Putamen (tissue), 1 donor: ENCODE results near the gene FEZ2.
"Not testable (repeated sequence)": the region's sequence is repeated elsewhere in the genome, so short reads cannot be mapped to it uniquely, and the experiment has no call there.

Source experiments
- DNase-seq: peaks from one replicate; pipeline ENCODE4 v3.0.0-alpha.2; 2016; ENCODE audit warnings: low spot score

Gene FEZ2

DNA sequence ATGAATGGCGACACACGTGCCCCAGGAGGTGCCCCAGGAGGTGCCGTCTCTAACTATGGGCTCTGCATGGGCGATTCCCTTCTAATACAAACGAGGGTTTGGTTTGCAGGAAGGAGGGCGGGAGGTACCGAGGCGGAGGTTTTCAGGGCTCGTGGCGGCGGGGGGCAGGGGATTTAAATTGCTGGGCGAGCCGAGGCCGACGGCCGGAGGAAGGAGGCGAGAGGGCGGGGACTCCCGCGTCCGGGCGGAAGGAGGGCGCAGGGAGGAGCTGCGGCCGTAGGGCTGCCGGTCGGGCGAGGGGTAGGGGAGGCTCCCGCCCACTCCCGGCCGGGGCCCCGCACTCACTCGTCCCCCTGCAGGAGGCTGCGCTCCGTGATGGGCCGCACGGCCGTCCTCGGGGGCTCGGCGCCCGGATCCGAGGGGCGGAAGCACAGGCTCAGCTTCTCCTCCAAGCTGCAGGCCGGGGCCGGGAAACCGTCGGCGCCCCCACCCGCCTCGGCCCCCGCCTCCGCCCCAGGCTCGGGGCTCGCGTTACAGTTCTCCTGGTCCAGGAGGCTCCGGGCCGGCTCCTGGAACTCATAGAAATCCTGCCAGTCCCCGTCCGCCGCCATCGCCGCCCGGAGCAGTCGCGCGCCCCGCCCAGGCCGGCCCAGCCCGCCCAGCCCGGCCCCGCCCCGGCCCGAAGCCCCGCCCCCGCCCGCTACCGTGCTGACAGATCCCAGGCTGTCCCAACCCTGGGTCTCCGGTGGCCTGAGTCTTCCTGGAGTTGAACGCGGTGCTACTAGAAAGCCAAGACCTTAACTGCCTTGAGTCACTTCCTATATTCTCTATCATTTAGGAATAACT, at the start of gene FEZ2:
Gene FEZ2 (minus strand): TSS at position 637 of the 846 bp plus-strand sequence. CDS start 26 bp downstream, at position 611.
- DNase-seq, result peak; percentile 68

DNA sequence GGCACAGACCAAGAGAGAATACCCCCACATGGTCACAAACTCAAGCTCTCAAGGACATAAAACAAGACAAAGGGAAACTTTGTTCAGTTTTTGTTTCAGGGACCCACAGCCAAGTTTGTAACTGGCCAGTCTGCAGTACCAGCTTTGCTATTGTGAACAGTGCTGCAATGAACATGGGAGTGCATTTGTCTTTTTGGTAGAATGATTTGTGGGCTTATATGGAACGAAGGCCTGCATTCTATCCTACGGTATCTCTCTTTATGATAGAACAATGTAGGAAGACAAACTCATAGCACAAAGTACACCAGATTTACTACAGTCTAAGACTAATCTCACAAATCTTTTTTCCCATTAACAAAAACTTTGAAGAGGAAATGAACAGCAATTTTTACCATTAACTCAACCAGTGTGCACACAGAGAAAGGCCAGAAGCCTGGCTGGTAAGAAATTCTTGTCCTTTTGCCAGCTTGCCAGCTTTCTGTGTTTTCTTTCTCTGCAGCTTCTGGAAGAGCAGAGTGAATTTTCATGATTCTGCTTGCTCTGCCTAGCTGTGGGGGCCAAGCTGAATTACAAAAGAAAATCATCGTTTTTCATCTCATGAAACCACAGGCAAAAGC, 37.1 kb upstream of the FEZ2 start:
- no peak for DNase-seq

GRCh38 chr2:36633470-36634092, 35.6 kb upstream of the FEZ2 start:
- no peak for DNase-seq

GRCh38 chr2:36626756-36627155, 28.8 kb upstream of the FEZ2 start:
- no peak for DNase-seq

- no peak for DNase-seq
These were observed 28.1 kb upstream of the FEZ2 start for GRCh38 chr2:36626071-36626470.

DNA sequence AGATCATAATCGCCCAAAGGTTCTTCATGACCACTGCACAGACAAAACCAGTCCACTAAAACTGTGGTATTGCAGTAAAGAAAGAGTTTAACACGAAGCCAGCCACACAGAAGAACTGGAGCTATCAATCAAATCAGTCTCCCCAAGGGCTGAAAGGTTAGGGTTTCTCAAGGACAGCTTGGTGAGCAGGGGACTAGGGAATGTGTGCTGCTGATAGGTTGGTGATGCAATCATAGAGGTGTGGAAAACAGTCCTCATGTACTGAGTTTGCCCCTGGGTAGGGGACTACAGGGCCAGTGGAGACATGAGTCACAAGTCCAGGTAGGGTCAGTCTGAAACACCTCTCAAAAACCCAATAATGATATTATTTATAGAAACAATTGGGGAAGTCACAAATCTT, 27.3 kb upstream of the FEZ2 start:
- no peak for DNase-seq

- DNase-seq, result no peak
These were observed 22.4 kb upstream of the FEZ2 start for GRCh38 chr2:36620321-36620720.

DNA sequence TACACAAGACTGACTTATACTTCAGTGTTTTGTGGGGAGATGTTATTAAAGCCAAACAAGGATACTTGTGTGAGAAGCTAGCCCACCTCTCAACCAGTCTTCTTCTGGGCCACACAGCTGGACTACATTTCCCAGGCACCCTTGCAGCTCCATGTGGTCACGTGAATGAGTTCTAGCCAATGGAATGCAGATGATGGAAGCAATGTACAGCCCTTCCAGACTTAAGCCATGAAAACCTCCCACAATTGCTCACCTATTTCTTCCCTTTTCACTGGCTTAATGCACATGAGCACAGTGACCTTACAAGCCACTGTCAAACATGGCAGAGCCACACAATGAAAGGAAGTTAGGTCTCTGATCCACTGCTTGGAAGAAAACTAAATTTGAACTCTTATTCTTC, 20.4 kb upstream of the FEZ2 start:
- DNase-seq, result peak; percentile 34

GRCh38 chr2:36616947-36617346, 19.0 kb upstream of the FEZ2 start:
- no peak for DNase-seq

- no peak for DNase-seq
These were observed 17.3 kb upstream of the FEZ2 start for GRCh38 chr2:36615222-36615621.

DNA sequence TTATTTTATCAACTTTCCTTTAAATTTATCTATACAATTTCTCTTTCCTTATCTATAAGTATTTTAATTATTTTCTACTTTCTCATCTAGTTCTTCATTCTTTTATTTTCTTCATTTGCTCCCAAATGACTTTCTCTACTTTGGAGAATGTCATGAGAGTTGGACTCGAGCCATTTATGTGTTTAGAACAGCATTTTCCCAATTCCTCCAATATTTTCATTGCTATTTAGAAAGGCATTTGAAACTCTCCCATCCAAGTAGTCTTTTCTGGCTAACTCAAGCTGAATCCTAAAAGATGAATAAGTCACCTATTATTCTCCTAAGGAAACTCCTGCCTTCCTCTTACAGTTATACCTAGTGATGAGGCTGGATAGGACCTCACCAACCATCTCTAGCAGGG, 15.8 kb upstream of the FEZ2 start:
- DNase-seq, result no peak

GRCh38 chr2:36611316-36611990, 13.5 kb upstream of the FEZ2 start:
- DNase-seq, result no peak

DNA sequence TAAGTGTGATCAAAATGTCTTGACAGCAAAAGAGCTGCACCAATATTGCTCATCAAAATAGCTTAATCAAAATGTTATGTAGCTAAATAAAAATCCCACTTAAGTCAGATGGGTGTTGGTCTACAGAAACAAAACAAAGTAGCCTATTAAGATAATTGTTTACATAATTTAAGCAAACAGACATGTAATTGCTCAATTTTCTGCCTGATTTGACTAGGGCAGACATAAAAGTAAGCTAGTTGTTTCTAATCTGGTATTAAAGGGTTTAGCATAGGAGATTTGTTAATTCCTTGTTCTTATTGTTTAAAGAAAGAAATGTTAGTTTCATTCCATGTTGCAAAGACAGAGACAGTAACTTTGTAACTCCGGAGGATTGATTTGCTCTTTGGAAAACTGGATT, 11.5 kb upstream of the FEZ2 start:
- DNase-seq, result no peak

- DNase-seq, result no peak
These were observed 10.0 kb upstream of the FEZ2 start for GRCh38 chr2:36607947-36608346.

- DNase-seq, result no peak
These were observed 9.0 kb upstream of the FEZ2 start for GRCh38 chr2:36606925-36607324.

- DNase-seq, result no peak
These were observed 7.3 kb upstream of the FEZ2 start for GRCh38 chr2:36605273-36605672.

DNA sequence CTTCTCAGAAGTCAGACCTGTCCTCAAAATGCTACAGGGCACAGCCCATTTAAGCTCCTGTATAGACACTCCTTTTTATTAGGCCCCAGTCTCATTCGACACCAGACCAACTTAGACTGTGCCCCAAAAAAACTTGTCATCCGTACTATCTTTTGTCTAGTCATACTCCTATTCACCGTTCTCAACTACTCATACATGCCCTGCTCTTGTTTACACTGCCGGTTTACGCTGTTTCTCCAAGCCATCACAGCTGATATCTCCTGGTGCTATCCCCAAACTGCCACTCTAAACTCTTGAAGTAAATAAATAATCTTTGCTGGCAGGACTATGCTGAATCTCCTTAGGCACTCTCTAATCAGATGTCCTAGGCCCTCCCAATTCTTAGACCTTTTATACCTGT, 5.7 kb upstream of the FEZ2 start:
- not testable (repeated sequence) for DNase-seq

GRCh38 chr2:36597003-36597531, 901 bp downstream of the FEZ2 start:
- DNase-seq, result peak; percentile 12

DNA sequence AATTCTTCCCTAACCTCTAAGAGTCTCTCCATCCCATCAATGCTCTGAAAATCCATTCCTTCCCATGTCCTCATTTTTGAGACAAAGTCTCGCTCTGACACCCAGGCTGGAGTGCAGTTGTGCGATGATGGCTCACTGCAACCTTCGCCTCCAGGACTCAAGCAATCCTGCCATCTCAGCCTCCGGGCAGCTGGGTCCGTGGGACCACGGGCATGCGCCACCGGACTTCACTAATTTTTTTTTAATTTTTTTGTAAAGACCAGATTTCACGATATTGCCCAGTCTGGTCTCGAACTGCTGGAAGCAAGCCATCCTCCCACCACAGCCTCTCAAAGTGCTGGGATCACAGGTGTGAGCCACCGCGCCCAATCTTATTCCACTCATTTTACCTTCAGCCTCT, 1.6 kb downstream of the FEZ2 start:
- no peak for DNase-seq

GRCh38 chr2:36594849-36595248, 3.1 kb downstream of the FEZ2 start:
- no peak for DNase-seq

DNA sequence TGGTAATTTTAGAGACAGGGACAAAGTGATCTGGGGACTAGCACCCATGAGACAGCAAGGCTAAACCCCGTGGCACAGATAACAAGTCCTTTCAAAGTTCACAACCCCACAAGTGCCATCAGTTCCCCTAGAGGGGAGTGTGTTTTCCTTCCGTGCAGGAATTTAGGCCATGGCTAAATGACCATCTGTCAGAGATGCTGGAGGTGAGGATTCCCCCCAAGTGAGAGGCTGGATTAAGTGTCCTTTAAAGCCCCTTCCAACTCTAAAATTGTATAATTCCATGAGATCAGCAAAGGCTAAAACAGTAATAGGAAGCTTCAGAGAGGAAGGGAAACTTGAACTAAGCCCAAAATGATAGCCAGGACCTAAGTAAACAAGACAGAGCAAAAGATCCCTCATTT, 8.7 kb downstream of the FEZ2 start:
- DNase-seq, result peak; percentile 31

- DNase-seq, result no peak
These were observed 10.4 kb downstream of the FEZ2 start for GRCh38 chr2:36587556-36587955.
